ENCODE data around the gene EDA. TPM values are rescaled to one million over a fixed set of nuclear protein-coding genes. Genes with fewer than 3 reads are reported as not detected.
"Not testable (repeated sequence)": the region's sequence is repeated elsewhere in the genome, so short reads cannot be mapped to it uniquely, and the experiment has no call there.

EDA gene
- total RNA-seq, 1 experiment from 2014 or later: 0.23 TPM

GRCh38 chrX:69996113-69996468 lies 380.2 kb downstream of the EDA start:
- in situ Hi-C loops (cut with HindIII; ENCODE audit: low pct_unique_long_range_greater_than_20kb, low sequenced_read_pairs) (no loop called here), intact Hi-C loops (cut with micrococcal nuclease; ENCODE audit: unreplicated experiment) (no loop called here)
- Histone ChIP-seq H3K27me3 (ENCODE audit: control insufficient read depth, insufficient read depth, low read length) (no peaks in the 10 kb centered on the region), H3K36me3 (ENCODE audit: control insufficient read depth, insufficient read depth, low read length) (no peaks in the 10 kb centered on the region), H3K9me3 (ENCODE audit: control insufficient read depth, insufficient read depth, low read depth, low read length) (no peaks in the 10 kb centered on the region), H3K27ac (ENCODE audit: low read length) (no peak overlapping the region), H3K4me3 (ENCODE audit: low read depth in 2 of 2, low read length in 2 of 2) (no peak overlapping the region), H3K4me1 (ENCODE audit: control insufficient read depth, insufficient read depth, low read length) (no peaks in the 10 kb centered on the region)
- POLR2A ChIA-PET: no interaction called here
- ATAC-seq (no peak), DNase-seq (ENCODE audit: low read depth, low spot score) (no peak)
- TF ChIP-seq REST (IDR thresholded peaks at IDR 0.05; ENCODE audit: insufficient read depth in 1 of 2, low read depth in 2 of 2, low read length in 1 of 2): no peak
- TF ChIP-seq POLR2AphosphoS5 (IDR thresholded peaks at IDR 0.05; ENCODE audit: low read depth, low read length): no peak
- TF ChIP-seq SIN3A (IDR thresholded peaks at IDR 0.05; ENCODE audit: borderline replicate concordance, insufficient read depth, low read depth, low read length): no peak
- no peak for TF ChIP-seq TCF7L2 (IDR thresholded peaks at IDR 0.05; ENCODE audit: low read depth, low read length)
- no peak for TF ChIP-seq CTCF (IDR thresholded peaks at IDR 0.05)
- CTCF ChIA-PET: no interaction called here
- BruUV-seq (replicated peaks): no TSS peak

GRCh38 chrX:69998299-69998698 lies 382.4 kb downstream of the EDA start:
- H3K36me3 ChIP-seq (ENCODE audit: control insufficient read depth, insufficient read depth, low read length); in situ Hi-C loops (cut with HindIII; ENCODE audit: low pct_unique_long_range_greater_than_20kb, low sequenced_read_pairs); H3K9me3 ChIP-seq (ENCODE audit: control insufficient read depth, insufficient read depth, low read depth, low read length); CTCF ChIA-PET; H3K27me3 ChIP-seq (ENCODE audit: control insufficient read depth, insufficient read depth, low read length); POLR2A ChIA-PET; DNase-seq (ENCODE audit: low read depth, low spot score); H3K4me1 ChIP-seq (ENCODE audit: control insufficient read depth, insufficient read depth, low read length); intact Hi-C loops (cut with micrococcal nuclease; ENCODE audit: unreplicated experiment); H3K4me3 ChIP-seq (ENCODE audit: low read depth in 2 of 2, low read length in 2 of 2); H3K27ac ChIP-seq (ENCODE audit: low read length); ATAC-seq; BruUV-seq (replicated peaks): not testable (repeated sequence)

GRCh38 chrX:70001269-70001668 lies 385.4 kb downstream of the EDA start:
- BruUV-seq (replicated peaks): no TSS peak
- Histone ChIP-seq H3K27ac (ENCODE audit: low read length) (no peak overlapping the region), H3K9me3 (ENCODE audit: control insufficient read depth, insufficient read depth, low read depth, low read length) (no peaks in the 10 kb centered on the region), H3K4me3 (ENCODE audit: low read depth in 2 of 2, low read length in 2 of 2) (no peak overlapping the region), H3K27me3 (ENCODE audit: control insufficient read depth, insufficient read depth, low read length) (no peaks in the 10 kb centered on the region), H3K36me3 (ENCODE audit: control insufficient read depth, insufficient read depth, low read length) (no peaks in the 10 kb centered on the region), H3K4me1 (ENCODE audit: control insufficient read depth, insufficient read depth, low read length) (no peaks in the 10 kb centered on the region)
- in situ Hi-C loops (cut with HindIII; ENCODE audit: low pct_unique_long_range_greater_than_20kb, low sequenced_read_pairs): no loop called here
- ATAC-seq (no peak), DNase-seq (ENCODE audit: low read depth, low spot score) (no peak)
- intact Hi-C loops (cut with micrococcal nuclease; ENCODE audit: unreplicated experiment): no loop called here
- no peak for TF ChIP-seq TCF7L2 (IDR thresholded peaks at IDR 0.05; ENCODE audit: low read depth, low read length)
- CTCF ChIA-PET: no interaction called here
- POLR2A ChIA-PET: no interaction called here

Data from Panc1 (cell line).